Measurements from ENCODE around the gene RGS16. TPM values are rescaled to one million over a fixed set of nuclear protein-coding genes. Genes with fewer than 3 reads are reported as not detected.

Gene RGS16
- total RNA-seq, 1 experiment from 2014 or later: 6.5 TPM

DNA sequence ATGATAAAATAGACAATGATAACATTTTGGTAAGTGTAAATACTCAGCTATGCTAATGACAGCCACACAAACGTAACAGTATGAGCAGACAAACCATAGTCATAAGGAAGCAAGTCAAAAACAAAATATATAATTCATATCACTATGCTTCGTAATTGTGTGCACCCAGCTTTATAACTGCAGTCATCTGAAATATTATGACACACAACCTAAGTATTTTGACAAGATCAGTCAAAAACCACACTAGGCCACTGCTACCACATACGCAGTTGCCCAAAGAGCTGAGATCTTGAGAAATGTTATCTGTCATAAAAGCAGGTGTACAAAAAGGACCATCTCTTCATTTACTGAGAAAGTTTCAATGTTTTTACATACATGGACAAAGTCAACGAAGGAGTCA is 41.1 kb downstream of the RGS16 start:
- no peaks in the 10 kb centered on the region for H3K9me2 ChIP-seq (ENCODE audit: insufficient read depth)
- H3K36me3 ChIP-seq (ENCODE audit: control insufficient read depth in 1 of 2, insufficient read depth in 2 of 2, low read length in 2 of 2): no peaks in the 10 kb centered on the region
- no peak for DNase-seq (ENCODE audit: low read depth, low spot score)
- intact Hi-C loops (cut with micrococcal nuclease): no loop called here
- no peak for ATAC-seq
- no peak overlapping the region for H3K4me2 ChIP-seq (ENCODE audit: low read length)
- no peaks in the 10 kb centered on the region for H3K27me3 ChIP-seq (ENCODE audit: insufficient read depth, low read length)
- no peaks in the 10 kb centered on the region for H3K9me3 ChIP-seq (ENCODE audit: control insufficient read depth in 1 of 2, insufficient read depth in 1 of 2, low read depth in 1 of 2, low read length in 2 of 2)
- CTCF ChIA-PET: no interaction called here
- no peak for TF ChIP-seq SIN3A (IDR thresholded peaks at IDR 0.05; ENCODE audit: low read depth)
- no peak overlapping the region for H2AFZ ChIP-seq (ENCODE audit: low read depth, low read length, poor library complexity, severe bottlenecking)
- no peaks in the 10 kb centered on the region for H3K79me2 ChIP-seq (ENCODE audit: insufficient read depth, low read length)
- H4K20me1 ChIP-seq (ENCODE audit: insufficient read depth): no peaks in the 10 kb centered on the region
- RAD21 ChIA-PET (ENCODE audit: low non-redundant PET in 1 of 2, low total read pairs in 2 of 2, uncharacterized antibody in 2 of 2, unreplicated experiment in 2 of 2): no interaction called here
- BruUV-seq (replicated peaks): no TSS peak
- no peak overlapping the region for H3K27ac ChIP-seq (ENCODE audit: low read depth, low read length)
- no peak overlapping the region for H3K9ac ChIP-seq (ENCODE audit: low read length)
- no peaks in the 10 kb centered on the region for H3K4me1 ChIP-seq (ENCODE audit: control insufficient read depth in 1 of 2, insufficient read depth in 2 of 2, low read length in 2 of 2)
- POLR2A ChIA-PET: no interaction called here
- H3K4me3 ChIP-seq (replicated peaks in 1 of 2; ENCODE audit: low read depth in 1 of 2, low read length in 2 of 2): no peak overlapping the region

DNA sequence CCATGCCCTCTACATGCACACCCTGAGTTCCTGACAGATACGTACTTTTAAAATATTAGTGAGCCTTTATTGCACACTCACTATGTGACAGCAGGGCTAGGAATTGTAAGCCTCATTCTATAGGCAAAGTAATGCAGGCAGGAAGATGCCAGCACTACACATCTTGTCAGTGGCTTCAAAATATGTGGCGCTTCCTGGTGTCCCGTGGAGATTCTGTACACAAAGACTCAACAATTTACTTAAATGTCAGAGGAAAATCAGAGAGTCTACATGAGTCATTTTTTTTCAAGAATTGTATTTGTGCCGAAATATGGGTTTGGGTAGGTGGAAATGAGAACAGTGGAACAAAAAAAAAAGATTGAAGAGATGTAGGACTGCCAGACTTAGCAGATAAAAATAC is 42.7 kb downstream of the RGS16 start:
- Histone ChIP-seq H3K9ac (ENCODE audit: low read length) (no peak overlapping the region), H3K9me3 (ENCODE audit: control insufficient read depth in 1 of 2, insufficient read depth in 1 of 2, low read depth in 1 of 2, low read length in 2 of 2) (no peaks in the 10 kb centered on the region), H2AFZ (ENCODE audit: low read depth, low read length, poor library complexity, severe bottlenecking) (no peak overlapping the region), H3K9me2 (ENCODE audit: insufficient read depth) (no peaks in the 10 kb centered on the region), H3K4me3 (replicated peaks in 1 of 2; ENCODE audit: low read depth in 1 of 2, low read length in 2 of 2) (no peak overlapping the region), H3K27me3 (ENCODE audit: insufficient read depth, low read length) (no peaks in the 10 kb centered on the region), H3K36me3 (ENCODE audit: control insufficient read depth in 1 of 2, insufficient read depth in 2 of 2, low read length in 2 of 2) (no peaks in the 10 kb centered on the region), H3K4me1 (ENCODE audit: control insufficient read depth in 1 of 2, insufficient read depth in 2 of 2, low read length in 2 of 2) (no peaks in the 10 kb centered on the region), H3K79me2 (ENCODE audit: insufficient read depth, low read length) (no peaks in the 10 kb centered on the region), H3K4me2 (ENCODE audit: low read length) (no peak overlapping the region), H3K27ac (ENCODE audit: low read depth, low read length) (no peak overlapping the region), H4K20me1 (ENCODE audit: insufficient read depth) (no peaks in the 10 kb centered on the region)
- DNase-seq (ENCODE audit: low read depth, low spot score) (no peak), ATAC-seq (no peak)
- TF ChIP-seq POLR2AphosphoS5 (IDR thresholded peaks at IDR 0.05; ENCODE audit: low read depth, low read length) (no peak), EGR1 (IDR thresholded peaks at IDR 0.05; ENCODE audit: low read depth) (no peak), SIN3A (IDR thresholded peaks at IDR 0.05; ENCODE audit: low read depth) (no peak), CEBPB (IDR thresholded peaks at IDR 0.05; ENCODE audit: low read depth) (no peak), SRF (IDR thresholded peaks at IDR 0.05; ENCODE audit: low read depth) (no peak), JUND (IDR thresholded peaks at IDR 0.05) (no peak), POLR2A (IDR thresholded peaks at IDR 0.05; ENCODE audit: borderline replicate concordance, extremely low read depth, insufficient read depth, insufficient read length) (no peak), YY1 (IDR thresholded peaks at IDR 0.05; ENCODE audit: extremely low read depth, insufficient replicate concordance, low read depth, low read length) (no peak), RAD21 (IDR thresholded peaks at IDR 0.05; ENCODE audit: low read depth) (no peak), ZNF274 (IDR thresholded peaks at IDR 0.05; ENCODE audit: low read depth, low read length) (no peak)
- TF ChIP-seq, protein P1, sequence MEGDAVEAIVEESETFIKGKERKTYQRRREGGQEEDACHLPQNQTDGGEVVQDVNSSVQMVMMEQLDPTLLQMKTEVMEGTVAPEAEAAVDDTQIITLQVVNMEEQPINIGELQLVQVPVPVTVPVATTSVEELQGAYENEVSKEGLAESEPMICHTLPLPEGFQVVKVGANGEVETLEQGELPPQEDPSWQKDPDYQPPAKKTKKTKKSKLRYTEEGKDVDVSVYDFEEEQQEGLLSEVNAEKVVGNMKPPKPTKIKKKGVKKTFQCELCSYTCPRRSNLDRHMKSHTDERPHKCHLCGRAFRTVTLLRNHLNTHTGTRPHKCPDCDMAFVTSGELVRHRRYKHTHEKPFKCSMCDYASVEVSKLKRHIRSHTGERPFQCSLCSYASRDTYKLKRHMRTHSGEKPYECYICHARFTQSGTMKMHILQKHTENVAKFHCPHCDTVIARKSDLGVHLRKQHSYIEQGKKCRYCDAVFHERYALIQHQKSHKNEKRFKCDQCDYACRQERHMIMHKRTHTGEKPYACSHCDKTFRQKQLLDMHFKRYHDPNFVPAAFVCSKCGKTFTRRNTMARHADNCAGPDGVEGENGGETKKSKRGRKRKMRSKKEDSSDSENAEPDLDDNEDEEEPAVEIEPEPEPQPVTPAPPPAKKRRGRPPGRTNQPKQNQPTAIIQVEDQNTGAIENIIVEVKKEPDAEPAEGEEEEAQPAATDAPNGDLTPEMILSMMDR (IDR thresholded peaks at IDR 0.05 in 2 of 3, conservative IDR thresholded peaks at IDR 0.05 in 1 of 3; ENCODE audit: borderline replicate concordance in 1 of 3, insufficient read depth in 1 of 3, low read depth in 2 of 3, low read length in 2 of 3): no peak
- ChIA-PET POLR2A (no interaction called here), RAD21 (ENCODE audit: low non-redundant PET in 1 of 2, low total read pairs in 2 of 2, uncharacterized antibody in 2 of 2, unreplicated experiment in 2 of 2) (no interaction called here), CTCF (no interaction called here)
- no TSS peak for BruUV-seq (replicated peaks)
- intact Hi-C loops (cut with micrococcal nuclease): no loop called here

Data from HCT116 (cell line).